Measurements from ENCODE around the gene NDUFB10. TPM values are rescaled to one million over a fixed set of nuclear protein-coding genes. Genes with fewer than 3 reads are reported as not detected.

The NDUFB10 gene
- total and polyA plus RNA-seq, 10 of the 15 experiments (the other 5 are each of a cell fraction or from before 2014, with no cell fraction given): 52.2 to 319 (median 130) TPM

DNA sequence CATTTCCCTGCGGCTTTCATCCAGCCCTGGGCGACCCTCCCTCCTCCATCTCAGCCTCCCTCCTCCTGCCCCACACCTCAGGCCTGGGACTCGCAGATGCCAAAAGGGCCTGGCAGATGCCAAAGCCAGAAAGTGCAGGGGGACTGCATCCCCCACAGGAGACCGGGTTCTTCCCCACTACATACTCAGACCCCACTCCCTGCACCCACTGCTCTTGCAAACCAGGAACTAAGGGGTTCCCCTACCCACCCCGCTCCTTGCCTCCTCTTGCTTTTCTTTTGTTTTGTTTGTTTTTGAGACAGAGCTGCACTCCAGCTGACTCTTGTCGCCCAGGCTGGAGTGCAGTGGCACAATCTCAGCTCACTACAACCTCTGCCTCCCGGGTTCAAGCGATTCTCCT lies 44.4 kb upstream of the NDUFB10 start (continued):
- TF ChIP-seq, protein P1, sequence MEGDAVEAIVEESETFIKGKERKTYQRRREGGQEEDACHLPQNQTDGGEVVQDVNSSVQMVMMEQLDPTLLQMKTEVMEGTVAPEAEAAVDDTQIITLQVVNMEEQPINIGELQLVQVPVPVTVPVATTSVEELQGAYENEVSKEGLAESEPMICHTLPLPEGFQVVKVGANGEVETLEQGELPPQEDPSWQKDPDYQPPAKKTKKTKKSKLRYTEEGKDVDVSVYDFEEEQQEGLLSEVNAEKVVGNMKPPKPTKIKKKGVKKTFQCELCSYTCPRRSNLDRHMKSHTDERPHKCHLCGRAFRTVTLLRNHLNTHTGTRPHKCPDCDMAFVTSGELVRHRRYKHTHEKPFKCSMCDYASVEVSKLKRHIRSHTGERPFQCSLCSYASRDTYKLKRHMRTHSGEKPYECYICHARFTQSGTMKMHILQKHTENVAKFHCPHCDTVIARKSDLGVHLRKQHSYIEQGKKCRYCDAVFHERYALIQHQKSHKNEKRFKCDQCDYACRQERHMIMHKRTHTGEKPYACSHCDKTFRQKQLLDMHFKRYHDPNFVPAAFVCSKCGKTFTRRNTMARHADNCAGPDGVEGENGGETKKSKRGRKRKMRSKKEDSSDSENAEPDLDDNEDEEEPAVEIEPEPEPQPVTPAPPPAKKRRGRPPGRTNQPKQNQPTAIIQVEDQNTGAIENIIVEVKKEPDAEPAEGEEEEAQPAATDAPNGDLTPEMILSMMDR (IDR thresholded peaks at IDR 0.05 in 2 of 3, conservative IDR thresholded peaks at IDR 0.05 in 1 of 3; ENCODE audit: control insufficient read depth in 2 of 3, extremely low read depth in 1 of 3, insufficient read depth in 1 of 3, low read depth in 3 of 3, low read length in 3 of 3): no peak
- TF ChIP-seq HDGF (IDR thresholded peaks at IDR 0.05): no peak

DNA sequence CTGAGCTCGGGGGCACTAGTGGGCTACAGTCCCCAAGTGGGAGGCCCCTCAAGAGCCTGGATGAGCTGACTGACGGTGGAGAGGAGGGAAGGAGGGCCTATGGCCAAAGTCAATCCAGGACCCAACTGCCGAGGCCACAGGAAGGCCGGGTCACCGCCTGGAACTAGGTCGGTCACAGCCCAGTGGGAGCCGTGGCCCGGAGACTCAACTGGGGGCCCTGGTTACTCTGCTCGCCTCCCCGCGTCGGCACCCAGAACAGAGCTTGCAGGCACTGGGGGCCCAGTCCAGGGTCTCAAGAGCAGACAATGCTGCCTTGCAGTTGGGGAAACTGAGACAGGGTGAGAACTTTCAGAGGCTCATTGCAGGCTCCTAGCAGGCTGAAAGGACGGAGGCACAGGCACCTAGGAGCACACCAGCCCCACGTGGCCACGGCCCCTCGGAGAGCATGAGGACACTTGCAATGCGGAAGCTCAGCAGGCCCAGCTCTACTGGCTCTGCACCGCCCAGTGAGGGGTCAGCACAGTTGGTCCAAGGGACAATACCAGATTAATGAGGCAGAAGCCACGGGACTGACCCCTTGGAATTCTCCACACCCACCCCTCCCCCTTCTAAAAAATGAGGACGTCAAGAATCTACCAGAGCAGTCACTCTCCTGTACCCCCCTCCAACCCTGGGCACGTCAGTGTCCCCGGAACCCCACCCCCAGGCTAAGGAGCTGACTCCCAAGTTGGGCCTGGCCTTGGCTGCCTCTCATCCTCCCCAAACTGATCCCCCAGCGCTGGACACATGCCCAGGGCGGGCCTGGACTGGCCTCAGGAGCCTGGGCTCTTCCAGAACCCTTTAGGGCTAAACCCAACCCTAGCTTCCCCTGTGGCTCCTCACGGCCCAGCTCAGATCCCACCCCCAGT lies 43.4 kb upstream of the NDUFB10 start:
- intact Hi-C loops (cut with micrococcal nuclease; ENCODE audit: unreplicated experiment): no loop called here
- no peak for ATAC-seq
- CTCF ChIA-PET: interaction anchor here (2.3 kb wide), 1 partner anchor 13 kb away, joined by 6 read pairs; no protein-coding TSS in a partner anchor

More for the DNA sequence above, 43.4 kb upstream of the NDUFB10 start:
- RAD21 ChIA-PET (ENCODE audit: unreplicated experiment): no interaction called here
- Histone ChIP-seq H2AFZ (ENCODE audit: control insufficient read depth, low read depth, low read length) (no peak overlapping the region), H3K79me2 (ENCODE audit: control insufficient read depth, insufficient read depth, low read length) (no peaks in the 10 kb centered on the region), H3K9me3 (replicated peaks; ENCODE audit: control insufficient read depth, insufficient read depth, low read length) (no peaks in the 10 kb centered on the region), H3K27ac (ENCODE audit: control insufficient read depth, insufficient read depth) (no peak overlapping the region), H4K20me1 (ENCODE audit: control insufficient read depth, insufficient read depth) (no peaks in the 10 kb centered on the region), H3K9ac (ENCODE audit: control insufficient read depth, insufficient read depth, low read length) (no peak overlapping the region), H3K4me1 (ENCODE audit: control insufficient read depth, insufficient read depth, low read length) (no peaks in the 10 kb centered on the region), H3K4me3 (no peak overlapping the region), H3K36me3 (ENCODE audit: control insufficient read depth in 2 of 2, insufficient read depth in 2 of 2, low read length in 1 of 2) (no peaks in the 10 kb centered on the region; a peak in 1 of 4 replicates), H3K4me2 (ENCODE audit: control insufficient read depth, insufficient read depth) (no peak overlapping the region), H3K27me3 (replicated peaks in 1 of 2; ENCODE audit: control insufficient read depth in 2 of 2, insufficient read depth in 2 of 2, low read length in 1 of 2) (peaks cover 6 to 7% of the 10 kb centered on the region in 2 experiments; a peak in 3 of 4 replicates)
- POLR2A ChIA-PET: no interaction called here
- in situ Hi-C loops (cut with MboI): no loop called here
- no TSS peak for BruUV-seq (replicated peaks)
- FAIRE-seq (no peak), DNase-seq (ENCODE audit: low read depth, low spot score) (no peak)
- 40% methylated on average over 25 of the region's 25 CpGs for WGBS (ENCODE audit: insufficient coverage, insufficient replicate concordance, low lambda C conversion rate, missing lambda C conversion rate)
- TF ChIP-seq YBX1 (IDR thresholded peaks at IDR 0.05): no peak
- TF ChIP-seq KAT2A (conservative IDR thresholded peaks at IDR 0.05; ENCODE audit: control insufficient read depth, low read depth, low read length): no peak
- SMC1A ChIA-PET (ENCODE audit: uncharacterized antibody, unreplicated experiment): no interaction called here

Data from GM12878 (cell line).